ENCODE results near the gene MRPL21.

DNA sequence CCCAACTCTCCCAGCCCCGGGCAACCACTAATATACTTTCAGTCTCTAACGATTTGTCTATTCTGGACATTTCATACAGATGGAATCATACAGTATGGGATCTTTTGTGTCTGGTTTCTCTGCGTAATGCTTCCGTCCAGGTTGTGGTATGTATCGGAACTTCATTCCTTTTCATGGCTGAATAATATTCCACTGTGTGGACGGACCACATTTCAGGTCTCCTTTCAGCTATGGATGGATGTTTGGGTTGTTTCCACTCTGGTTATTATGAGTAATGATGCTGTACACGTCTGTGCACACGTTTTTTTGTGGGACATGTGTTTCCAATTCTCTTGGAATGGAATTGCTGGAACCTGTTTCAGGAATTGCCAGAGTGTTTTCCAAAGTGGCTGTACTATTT lies 44.5 kb downstream of the MRPL21 start:
- TF ChIP-seq, protein P1, sequence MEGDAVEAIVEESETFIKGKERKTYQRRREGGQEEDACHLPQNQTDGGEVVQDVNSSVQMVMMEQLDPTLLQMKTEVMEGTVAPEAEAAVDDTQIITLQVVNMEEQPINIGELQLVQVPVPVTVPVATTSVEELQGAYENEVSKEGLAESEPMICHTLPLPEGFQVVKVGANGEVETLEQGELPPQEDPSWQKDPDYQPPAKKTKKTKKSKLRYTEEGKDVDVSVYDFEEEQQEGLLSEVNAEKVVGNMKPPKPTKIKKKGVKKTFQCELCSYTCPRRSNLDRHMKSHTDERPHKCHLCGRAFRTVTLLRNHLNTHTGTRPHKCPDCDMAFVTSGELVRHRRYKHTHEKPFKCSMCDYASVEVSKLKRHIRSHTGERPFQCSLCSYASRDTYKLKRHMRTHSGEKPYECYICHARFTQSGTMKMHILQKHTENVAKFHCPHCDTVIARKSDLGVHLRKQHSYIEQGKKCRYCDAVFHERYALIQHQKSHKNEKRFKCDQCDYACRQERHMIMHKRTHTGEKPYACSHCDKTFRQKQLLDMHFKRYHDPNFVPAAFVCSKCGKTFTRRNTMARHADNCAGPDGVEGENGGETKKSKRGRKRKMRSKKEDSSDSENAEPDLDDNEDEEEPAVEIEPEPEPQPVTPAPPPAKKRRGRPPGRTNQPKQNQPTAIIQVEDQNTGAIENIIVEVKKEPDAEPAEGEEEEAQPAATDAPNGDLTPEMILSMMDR (IDR thresholded peaks at IDR 0.05 in 4 of 5, conservative IDR thresholded peaks at IDR 0.05 in 1 of 5), result no peak
- no peak for TF ChIP-seq POLR2A (IDR thresholded peaks at IDR 0.05)

All from gastrocnemius medialis (tissue), 4 donors.